NCI-H748 (cell line): ENCODE data around the gene LRRC74A.

Experiments
- DNase-seq: peaks from one replicate; lab custom pipeline; 2025; ENCODE audit not compliant: unreplicated experiment; lab: John Stamatoyannopoulos, UW

Gene LRRC74A

DNA sequence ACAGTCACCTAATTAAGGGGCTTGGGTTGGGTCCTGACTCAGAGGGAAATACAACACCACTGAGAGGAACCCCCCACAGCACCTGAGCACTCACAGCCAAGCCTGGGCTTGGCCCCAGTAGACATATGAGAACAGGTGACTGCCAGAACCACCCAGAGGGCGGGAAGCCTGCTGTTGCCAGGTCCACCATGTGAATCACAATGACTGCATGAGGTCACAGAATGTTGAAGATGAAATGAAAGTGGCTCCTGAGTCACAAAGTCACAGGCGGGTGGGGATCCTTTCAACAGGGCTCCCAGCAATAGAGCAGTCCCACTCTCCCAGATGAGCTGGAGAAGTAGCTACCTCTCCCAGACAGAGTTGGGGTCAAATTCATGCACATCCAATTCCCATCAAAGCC is at the start of gene LRRC74A:
Gene LRRC74A (plus strand): TSS at position 287 of the 400 bp plus-strand sequence. CDS start 290 bp downstream, outside the sequence.
- no peak for DNase-seq

DNA sequence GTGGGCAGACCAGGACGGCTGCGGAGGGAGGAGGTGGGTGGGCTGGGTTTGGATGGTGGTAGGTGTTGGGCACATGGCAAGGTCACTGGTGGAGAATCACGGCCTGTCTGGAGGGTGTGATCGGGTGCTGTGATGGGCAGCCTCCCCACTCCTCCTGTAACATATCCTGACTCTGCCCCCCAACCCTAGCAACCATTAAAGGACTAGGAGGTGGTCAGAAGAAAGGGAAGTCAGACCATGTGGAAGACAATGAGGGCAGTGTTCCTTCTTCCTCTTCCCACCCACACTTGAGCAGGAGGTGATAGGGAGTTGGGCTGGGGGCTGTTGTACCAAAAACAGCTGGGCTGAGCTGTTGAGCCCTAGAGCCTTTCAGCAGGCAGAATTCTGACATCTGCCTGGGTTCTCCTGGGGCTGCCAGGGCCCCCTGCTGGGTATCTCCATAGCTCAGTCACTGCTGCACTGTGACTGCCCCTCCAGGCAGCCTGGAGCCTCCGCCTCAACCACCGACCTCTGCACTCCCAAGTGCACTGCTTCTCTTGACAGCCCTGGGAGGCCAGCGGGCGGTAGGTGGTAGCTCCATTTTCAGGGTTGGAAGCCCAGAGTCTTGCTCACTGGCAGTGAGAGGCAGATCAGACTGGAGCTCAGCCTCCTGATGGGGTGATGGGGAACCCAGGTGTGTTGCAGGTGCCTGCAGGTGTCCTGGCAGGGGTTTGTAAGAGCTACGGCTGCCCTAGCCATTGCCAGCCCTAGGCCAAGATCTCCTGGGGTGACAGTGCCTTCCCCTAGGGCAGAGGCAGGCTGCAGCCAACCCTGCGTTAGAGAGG is 49.6 kb upstream of the LRRC74A start:
- no peak for DNase-seq

DNA sequence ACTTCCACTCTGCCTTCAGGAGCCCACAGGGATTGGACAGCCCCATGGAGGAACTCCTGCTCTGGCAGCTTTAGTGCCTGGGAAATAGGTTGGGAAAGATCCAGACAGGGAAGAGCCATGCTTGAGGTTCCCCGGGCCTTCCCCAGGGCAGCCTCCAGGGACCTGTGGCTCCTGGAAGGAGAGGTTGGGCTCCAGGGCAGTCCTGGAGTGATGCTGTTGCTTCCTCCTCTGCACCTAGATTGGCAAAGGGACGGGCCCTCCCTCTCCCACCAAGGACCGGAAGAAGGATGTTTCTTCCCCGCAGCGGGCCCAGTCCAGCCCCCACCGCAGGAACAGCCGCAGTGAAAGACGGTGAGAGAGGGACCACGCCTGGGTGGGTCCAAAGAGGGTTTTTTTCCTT is 48.5 kb upstream of the LRRC74A start:
- DNase-seq: no peak

DNA sequence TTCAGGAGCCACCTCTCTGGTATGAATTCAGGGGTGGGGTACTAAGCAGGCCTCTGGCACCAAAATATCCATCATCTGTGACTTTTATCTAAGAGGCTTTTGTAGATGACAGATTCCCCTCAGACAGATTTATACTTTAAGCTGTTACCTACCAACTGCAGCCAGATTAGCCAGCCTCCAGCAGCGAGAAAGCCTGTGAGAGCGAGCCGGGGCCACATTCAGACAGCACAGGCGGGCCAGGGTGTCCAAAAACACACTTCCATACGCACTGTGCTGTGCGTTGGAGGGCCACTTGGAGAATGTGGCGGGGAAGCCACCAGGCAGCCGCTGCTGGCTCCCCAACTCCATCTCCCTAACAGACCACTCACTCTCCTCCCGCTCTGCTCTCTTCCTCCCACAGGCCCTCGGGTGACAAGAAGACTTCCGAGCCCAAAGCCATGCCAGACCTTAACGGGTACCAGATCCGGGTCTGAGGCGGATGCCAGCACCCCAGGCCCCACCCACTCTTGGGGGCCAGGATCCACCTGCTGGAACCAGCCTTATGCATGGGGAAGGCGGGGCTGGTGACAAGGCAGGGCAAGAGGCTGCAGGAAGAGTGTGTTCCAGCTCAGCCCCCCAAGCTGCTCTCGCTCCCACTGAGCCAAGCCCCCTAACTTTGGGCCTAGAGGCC is 47.5 kb upstream of the LRRC74A start:
- DNase-seq: no peak

DNA sequence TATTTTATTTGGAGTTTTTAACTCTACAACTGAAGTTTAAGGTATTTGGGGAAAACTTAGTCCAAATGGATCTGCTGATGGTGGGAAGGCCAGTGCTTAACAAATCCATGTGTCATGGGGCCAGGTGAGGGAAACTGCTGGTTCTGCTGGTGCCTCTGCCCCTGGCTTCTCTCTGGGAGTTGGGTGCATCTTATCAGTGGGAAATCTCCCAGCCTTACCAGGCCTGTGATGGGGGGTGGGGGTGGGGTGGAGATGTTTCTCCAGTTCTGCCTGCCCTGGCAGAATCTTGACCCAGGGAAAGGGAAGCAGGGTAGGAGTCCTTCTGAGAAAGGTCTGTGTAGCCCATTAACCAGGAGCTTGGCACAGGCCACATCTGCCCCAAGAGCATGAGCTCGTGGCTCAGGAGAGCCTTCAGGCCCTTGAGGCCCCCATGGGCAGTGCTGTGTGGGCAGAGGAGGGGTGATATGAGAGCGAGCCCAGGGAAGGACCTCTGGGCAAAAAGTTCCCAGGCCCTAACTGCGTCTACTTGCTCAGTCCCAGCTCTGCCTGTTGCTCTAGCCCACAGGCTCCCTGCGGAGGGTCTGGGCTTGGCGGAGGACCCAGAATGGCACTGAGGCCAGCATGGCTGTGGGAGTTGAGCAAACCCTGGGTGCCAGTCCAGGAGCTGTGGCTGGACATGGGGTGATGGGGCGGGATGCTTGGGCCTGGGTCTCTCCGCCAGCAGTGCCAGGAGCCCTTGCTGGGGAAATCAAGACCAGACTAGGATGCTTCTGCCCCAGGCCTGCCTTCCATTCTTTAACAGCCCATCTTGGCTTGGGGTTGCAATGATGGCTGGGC is 46.8 kb upstream of the LRRC74A start:
- no peak for DNase-seq

DNA sequence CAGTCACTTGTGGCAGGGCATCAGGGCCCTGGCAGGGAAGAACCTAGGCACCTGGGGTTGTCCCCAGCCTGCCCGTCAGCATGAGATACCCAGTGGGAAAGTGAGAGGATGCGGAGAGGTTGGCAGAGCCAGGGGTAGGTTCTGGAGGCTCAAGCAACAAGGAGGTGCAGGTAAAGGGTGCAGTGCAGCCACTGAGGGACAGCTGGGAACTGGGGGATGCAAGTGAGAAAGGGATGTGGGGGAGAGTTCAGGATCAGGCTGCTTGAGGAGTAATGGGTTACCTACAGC is 46.2 kb upstream of the LRRC74A start:
- no peak for DNase-seq

DNA sequence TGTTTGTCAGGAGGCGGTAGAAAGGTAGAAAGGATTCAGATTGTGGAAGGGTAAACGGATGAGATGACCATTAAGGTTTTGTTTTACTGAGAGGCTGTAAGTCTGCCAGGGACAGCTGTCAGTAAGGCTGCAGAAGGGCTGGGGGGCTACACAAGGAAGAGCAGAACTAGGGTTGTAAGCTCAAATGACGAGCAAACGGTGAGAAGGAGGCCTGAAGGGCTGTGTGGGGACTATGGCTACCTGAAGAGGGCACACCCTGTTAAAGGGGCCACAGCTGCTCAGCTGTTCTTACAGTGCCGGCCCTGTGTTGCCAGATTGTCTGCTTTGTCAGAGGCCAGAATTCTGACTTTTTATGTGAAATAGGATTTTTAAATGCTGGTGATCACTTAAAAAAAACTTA is 45.8 kb upstream of the LRRC74A start:
- no peak for DNase-seq

DNA sequence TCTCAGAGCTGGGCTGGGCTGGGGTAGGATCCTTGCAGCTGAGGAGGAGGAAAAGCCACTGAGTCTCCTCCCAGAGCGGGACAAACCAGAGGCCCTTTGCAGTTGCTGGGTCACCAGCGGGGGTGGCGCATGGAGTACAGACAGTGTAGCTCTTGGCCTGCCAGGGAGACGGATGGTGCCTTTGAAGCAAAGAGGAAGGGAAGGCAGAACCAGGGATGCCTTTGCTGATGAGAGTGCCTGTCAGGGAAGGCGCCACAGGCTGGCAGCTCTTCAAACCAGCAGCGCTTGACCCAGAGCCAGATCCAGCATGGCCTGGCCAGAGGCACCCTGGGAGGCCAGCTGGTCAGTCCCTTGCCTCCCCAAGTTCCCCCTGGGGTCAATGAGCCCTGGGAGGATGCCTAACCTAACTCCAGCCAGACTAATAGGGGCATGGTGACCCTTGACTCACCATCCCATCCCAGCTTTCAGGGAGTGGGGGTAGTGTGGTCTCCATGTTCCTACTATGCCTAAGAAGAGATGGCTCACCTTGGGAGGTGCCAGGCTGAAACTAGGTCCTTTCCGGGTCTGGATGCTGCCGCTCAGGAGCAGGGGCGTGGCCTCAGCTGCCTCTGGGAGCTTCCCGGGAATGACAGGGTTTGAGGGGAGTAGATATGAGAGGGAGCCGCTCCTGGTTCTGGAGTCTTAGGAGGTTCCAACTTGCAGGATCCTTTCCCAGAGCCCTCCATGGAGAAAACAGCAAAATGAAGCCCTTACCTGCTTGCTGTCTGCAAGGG is 45.1 kb upstream of the LRRC74A start:
- no peak for DNase-seq

DNA sequence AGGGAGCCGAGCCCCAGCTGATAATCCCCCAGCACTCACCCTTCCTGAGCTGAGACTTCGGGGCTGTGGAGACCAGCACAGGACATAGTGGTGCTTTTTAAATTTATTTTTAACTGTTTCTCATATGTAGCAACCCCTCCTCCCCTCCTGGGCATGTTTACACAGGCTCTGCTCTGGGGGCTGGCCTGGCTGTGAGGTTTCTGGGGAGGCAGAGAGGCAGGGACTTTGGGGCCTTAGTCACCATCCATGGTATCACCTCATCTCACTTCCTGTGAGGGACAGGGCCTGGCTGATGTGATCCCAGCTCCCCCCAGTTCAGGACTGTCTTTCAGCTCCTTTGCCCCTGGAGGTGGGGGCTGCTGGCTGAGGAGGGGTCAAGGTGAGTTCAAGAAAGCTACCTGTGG is 44.6 kb upstream of the LRRC74A start:
- DNase-seq: no peak

DNA sequence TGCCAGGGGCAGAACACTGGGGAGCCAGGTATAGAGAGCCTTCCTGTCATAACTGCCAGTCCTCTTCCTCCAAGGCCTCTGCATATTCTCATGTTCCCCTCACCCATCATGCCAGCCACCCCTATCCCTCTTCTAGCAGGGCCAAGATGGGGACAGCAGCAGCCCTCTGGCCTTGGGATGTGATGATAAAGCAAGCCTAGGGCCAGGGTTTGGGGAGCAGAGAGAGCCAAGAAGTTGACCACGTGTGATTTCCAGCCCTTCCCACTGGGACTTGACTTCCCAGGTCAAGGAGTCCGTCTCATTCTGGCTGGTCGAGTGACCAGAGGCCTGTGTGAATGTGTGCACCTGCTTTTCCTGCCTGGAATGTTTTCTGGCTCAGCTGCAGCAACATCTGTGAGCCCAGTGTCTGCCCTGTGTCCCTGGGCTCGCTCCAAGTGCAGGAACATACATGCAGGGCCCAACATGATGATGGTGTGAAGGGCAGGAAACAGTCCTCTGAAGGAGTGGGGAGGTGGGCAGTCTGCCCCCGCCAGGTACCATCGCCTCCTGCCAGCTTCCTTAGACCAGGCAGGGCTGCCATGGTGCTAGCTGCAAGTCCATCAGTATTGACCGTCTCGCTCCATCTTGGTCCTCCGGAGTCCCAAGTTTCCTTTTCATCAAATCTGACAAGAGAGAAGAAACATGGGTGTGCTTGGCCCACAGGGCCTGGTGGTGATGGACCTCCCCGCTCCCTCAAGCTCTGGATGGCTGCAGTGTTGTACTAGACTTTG is 43.9 kb upstream of the LRRC74A start:
- no peak for DNase-seq

DNA sequence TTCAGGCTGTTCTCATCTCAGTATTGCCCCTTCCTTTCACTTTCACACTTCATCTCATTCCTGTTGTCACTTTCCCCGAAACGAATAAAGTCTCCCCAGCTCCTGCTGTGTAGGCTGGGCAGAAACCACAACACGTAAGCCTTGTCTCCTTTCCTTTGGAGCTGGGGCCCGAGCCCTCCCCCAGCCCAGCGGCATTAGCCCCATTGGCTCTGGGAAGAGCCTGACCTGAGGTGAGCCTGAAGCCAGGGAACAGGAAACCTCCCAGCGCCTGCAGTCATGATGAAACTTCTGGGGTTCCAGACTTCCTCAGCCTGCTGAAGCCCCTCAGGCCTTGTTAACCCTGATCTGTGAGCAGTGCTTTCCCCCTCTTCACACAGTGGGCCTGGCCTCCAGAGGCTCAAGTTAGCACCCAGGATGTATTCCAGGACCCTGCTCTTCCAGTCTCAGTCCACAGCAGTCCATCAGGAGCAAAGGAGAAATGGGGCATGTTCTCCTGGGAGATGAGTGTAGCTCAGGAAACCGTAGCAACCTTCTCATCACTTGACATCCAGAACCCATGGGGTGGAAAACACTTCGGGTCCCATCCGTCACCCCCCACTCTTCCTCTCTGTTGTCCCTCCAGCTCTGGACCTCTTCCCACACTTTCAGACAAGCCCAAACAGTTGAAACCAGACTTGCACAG is 43.2 kb upstream of the LRRC74A start:
- no peak for DNase-seq

DNA sequence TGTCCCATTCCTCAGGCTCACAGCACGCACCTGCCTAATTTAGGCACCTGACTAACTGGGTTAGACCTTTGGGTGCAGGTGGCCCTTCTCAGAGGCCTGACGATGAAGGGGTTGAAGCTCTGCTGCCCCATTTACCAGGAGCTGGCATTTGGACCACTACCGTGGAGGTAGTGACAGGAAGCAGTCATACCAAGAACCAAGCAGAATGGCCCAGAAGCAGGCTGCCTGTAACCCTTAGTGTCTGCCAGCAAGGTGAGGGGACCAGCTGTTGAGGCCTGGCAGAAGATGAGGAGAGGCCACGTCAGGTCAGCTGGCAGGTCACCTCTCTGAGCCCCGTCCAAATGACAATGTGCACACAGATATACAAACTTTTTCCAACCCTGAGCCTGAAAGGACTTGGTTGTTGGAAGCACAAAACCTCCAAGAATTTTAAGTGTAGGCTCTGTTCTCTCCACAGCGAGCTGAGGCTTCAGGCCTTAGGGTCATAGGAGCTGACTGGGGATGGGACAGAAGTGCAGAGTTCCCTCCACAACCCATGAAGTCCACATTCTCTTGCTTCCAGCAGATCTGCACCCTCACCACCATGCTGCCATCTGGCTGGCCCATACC is 41.8 kb upstream of the LRRC74A start:
- no peak for DNase-seq

DNA sequence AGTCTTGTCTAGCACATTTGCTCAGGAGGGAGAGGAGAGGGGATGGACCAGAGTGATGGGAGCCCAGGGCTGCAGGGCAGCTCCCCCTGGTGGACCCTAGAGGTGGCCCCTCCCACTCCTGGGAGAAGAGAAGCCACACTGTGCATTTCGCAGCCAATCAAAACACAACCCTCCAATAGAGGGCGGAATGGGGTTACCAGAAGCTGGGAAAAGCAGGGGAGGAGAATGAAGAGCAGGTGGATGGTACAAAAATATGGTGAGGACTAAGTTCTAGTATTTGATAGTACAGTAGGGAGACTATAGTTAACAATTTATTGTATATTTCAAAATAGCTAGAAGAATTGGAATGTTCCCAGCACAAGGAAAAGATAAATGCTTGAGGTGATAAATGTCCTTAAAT is 41.3 kb upstream of the LRRC74A start:
- peak; percentile 81 for DNase-seq

DNA sequence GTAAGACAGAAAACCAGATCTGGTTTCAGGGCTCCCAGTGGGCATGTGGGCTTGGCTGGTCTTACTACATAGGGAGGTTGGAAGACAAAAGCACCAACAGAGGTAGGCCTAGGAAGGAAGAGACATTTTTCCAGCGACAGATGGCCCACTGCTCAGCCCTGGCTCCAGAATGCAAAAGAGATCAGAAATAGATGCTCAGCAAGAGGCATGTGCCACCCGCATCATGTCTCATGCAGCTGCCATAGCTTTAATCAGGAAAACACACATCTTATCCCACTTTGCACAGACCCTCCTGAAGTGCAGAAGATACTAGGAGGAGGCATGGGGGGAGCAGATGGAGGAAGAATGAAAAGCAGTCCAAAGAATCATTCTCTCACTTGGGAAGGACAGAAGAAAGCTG is 39.6 kb upstream of the LRRC74A start:
- DNase-seq: no peak

DNA sequence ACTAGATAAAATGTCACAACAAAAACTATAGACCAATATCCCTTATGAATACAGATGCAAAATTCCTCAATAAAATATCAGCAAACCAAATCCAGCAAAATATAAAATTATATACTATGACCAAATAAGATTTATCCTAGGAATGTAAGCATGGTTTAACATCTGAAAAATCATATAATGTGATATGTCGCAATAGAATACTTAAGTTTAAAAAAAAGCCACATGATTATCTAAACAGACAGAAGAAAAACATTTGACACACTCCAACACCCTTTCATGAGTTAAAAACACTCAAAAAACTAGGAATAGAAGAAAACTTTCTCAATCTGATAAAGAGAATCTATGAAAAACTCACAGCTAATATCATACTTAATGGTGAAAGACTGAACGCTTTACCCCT is 33.8 kb upstream of the LRRC74A start:
- DNase-seq: no peak

DNA sequence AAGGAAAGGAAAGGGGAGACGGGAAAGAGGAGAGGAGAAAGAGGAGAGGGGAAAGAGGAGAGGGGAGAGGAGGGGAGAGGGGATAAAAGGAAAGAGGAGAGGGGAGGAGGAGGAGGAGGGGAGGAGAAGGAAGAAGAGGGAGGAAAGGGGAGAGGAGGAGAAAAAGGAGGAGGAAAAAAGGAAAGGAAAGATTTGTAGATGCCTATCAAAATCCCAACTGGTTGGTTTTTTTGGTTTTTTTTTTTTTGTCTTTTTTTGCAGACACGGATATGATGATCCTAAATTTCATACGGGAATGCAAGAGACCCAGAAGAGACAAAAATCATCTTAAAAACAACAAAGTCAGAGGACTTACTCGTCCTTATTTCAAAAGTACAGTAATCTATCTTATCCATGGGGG is 32.9 kb upstream of the LRRC74A start:
- DNase-seq: no peak

DNA sequence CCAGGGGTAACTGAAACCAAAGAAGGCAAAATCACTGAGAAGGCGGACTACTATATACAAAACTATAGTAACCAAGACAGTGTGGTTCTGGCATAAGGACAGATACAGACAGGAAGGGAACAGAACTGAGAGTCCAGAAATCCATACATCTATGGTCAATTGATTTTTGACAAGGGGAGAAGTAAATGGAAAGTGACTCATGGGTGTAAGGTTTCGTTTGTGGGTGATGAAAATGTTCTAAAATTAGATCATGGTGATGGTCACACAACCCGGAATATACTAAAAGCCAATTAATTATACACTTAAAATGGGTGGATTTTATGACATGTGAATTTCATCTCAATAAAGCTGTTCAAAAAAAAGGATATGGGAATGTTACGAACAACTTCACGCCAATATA is 32.3 kb upstream of the LRRC74A start:
- DNase-seq: no peak

DNA sequence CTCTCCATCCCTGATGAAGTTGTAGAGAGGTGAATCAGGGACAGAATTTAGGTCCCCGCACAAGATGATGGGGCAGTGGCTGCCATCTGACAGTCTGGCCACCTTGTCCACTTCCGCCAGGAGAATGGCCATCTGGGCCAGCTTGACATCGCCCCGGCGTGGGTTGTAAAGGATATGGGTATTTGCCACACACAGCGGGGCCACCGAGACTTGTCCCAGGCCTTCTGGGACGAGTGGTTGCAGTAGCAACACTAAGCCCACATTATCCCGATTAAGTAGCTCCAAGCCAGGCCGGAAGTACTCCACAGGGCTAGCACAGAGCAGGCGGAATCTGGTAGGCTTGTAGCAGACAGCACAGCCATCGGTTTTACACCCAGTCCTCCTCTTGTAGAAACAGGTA is 19.8 kb upstream of the LRRC74A start:
- DNase-seq: no peak

DNA sequence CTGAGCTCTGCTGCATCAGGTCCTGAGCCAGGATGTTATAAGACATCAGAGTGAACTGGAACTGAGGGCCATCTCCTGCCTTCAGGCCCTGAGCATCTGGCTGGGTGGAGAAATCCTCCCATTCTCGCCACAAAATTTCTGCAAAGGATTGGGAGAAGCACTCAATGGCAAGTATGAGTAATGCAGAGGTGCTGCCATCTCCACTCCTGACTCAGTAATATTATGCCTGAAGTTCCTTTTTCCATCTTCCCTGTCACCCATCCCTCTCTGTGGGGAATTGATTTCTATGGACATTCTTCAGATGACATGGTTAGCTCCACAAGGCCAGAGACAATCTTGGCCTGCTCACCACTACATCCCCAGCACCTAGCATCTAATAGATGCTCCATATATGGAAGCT is 18.2 kb upstream of the LRRC74A start:
- no peak for DNase-seq

DNA sequence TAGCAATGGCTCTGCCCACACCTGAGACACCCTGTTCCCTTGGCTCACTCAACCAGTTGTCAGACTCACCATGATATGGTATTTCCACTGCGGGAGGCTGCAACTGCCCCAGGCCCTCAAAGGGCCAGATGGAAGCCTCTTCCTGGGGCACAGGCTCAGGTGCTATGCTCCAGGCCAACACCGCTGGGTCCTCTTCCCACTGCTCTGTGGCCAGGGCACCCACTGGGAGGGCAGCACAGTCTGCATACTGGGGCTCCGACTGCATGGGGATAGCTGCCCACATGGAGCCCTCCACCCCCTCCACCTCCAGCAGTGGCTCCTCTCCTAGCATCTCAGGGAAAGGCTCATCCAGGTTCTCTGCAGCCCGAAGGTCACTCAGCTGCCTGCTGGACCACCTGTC is 17.2 kb upstream of the LRRC74A start:
- DNase-seq: no peak
